HepG2 (cell line): ENCODE data around the gene LITAFD. TPM values are rescaled to one million over a fixed set of nuclear protein-coding genes. Genes with fewer than 3 reads are reported as not detected.

Experiments
- AGO2 ChIP-seq: fragments of 200-400 bp; formaldehyde crosslinking; optimal IDR thresholded peaks from 2 replicates; pipeline ENCODE3; 2017; ENCODE audit warnings: mild to moderate bottlenecking, low read depth, low read length, moderate library complexity
- ELF4 ChIP-seq: sonication (generic); formaldehyde crosslinking; IDR thresholded peaks from 2 replicates; pipeline ENCODE4 v1.5.0; 2020; ENCODE audit warnings: missing genetic modification reagents, mild to moderate bottlenecking, moderate library complexity, borderline replicate concordance
- HES4 ChIP-seq: sonication (generic); formaldehyde crosslinking; IDR thresholded peaks from 2 replicates; pipeline ENCODE4 v1.9.0; 2021; ENCODE audit warnings: mild to moderate bottlenecking, missing genetic modification reagents, borderline replicate concordance
- MED8 ChIP-seq: sonication (generic); formaldehyde crosslinking; IDR thresholded peaks from 2 replicates; pipeline ENCODE4 v1.8.1; 2023; ENCODE audit warnings: mild to moderate bottlenecking, missing genetic modification reagents; ENCODE audit not compliant: insufficient replicate concordance
- SALL2 ChIP-seq: sonication (generic); formaldehyde crosslinking; IDR thresholded peaks from 2 replicates; pipeline ENCODE4 v1.8.1; 2023; ENCODE audit warnings: mild to moderate bottlenecking, missing genetic modification reagents, inconsistent platforms
- SMC3 ChIP-seq: IDR thresholded peaks from 2 replicates; pipeline ENCODE4 v1.6.1; 2011; ENCODE audit warnings: low read length, improper control_type of control experiment
- STAG1 ChIP-seq: sonication (generic); formaldehyde crosslinking; IDR thresholded peaks from 2 replicates; pipeline ENCODE4 v1.4.0; 2020; ENCODE audit warnings: missing genetic modification reagents
- TOE1 ChIP-seq: sonication (generic); formaldehyde crosslinking; IDR thresholded peaks from 2 replicates; pipeline ENCODE4 v1.4.0; 2020; ENCODE audit warnings: mild to moderate bottlenecking, missing genetic modification reagents
- ZNF567 ChIP-seq: sonication (generic); formaldehyde crosslinking; IDR thresholded peaks from 2 replicates; pipeline ENCODE4 v1.8.1; 2023; ENCODE audit warnings: mild to moderate bottlenecking, missing genetic modification reagents, borderline replicate concordance
- ZNF841 ChIP-seq: sonication (generic); formaldehyde crosslinking; IDR thresholded peaks from 2 replicates; pipeline ENCODE4 v1.8.1; 2023; ENCODE audit warnings: missing genetic modification reagents, borderline replicate concordance
- ZSCAN20 ChIP-seq: sonication (generic); formaldehyde crosslinking; IDR thresholded peaks from 2 replicates; pipeline ENCODE4 v1.4.0; 2020; ENCODE audit warnings: missing genetic modification reagents, mild to moderate bottlenecking, borderline replicate concordance
- ZSCAN29 ChIP-seq: sonication (generic); formaldehyde crosslinking; conservative IDR thresholded peaks from 2 replicates; pipeline ENCODE4 v1.4.0; 2020; ENCODE audit warnings: mild to moderate bottlenecking, missing genetic modification reagents
- polyA plus RNA-seq, 8 experiments: library from polyadenylated mRNA; depleted of rRNA in 3 of 8; stranded (reverse) in 7 of 8; unstranded in 1 of 8; fragments of >200 nt; fragmentation: Illumina TruSeq in 4 of 8; extraction: Trizol in 4 of 8; gene quantifications; 2 replicates each; pipeline versions ENCODE4 v1.2.1 to v1.2.3, GENCODE V29; 2011 to 2016; ENCODE audit warnings: low read depth in 4 of 8, missing spikeins in 1 of 8, mixed read lengths in 1 of 8; ENCODE audit not compliant: insufficient read depth in 1 of 8
- total RNA-seq, 5 experiments: library from RNA; depleted of rRNA; stranded (reverse); fragments of >200 nt; fragmentation: Illumina TruSeq; extraction: Trizol; gene quantifications; 2 replicates each; pipeline ENCODE4 v1.2.3, GENCODE V29; 2016; ENCODE audit warnings: low read depth in 1 of 5
- TF ChIP-seq, protein P1 (sequence below): sonication (generic); formaldehyde crosslinking; IDR thresholded peaks from 2 replicates; pipeline ENCODE4 v1.4.0; 2020; ENCODE audit warnings: mild to moderate bottlenecking, missing genetic modification reagents
- TF ChIP-seq, protein P2 (sequence below): sonication (generic); formaldehyde crosslinking; IDR thresholded peaks from 2 replicates; pipeline ENCODE4 v1.9.0; 2021; ENCODE audit warnings: missing genetic modification reagents, borderline replicate concordance
- TF ChIP-seq, protein P3 (sequence below): sonication (generic); formaldehyde crosslinking; conservative IDR thresholded peaks from 2 replicates; pipeline ENCODE4 v1.4.0; 2020; ENCODE audit warnings: missing genetic modification reagents
- TF ChIP-seq, protein P4 (sequence below): sonication (generic); formaldehyde crosslinking; IDR thresholded peaks from 2 replicates; pipeline ENCODE4 v1.5.1; 2020; ENCODE audit warnings: mild to moderate bottlenecking, missing genetic modification reagents, moderate library complexity
- TF ChIP-seq, protein P5 (sequence below): sonication (generic); formaldehyde crosslinking; IDR thresholded peaks from 2 replicates; pipeline ENCODE4 v1.5.1; 2020; ENCODE audit warnings: missing genetic modification reagents, mild to moderate bottlenecking, borderline replicate concordance
- TF ChIP-seq, protein P6 (sequence below): fragments of 450-650 bp; IDR thresholded peaks from 2 replicates; pipeline ENCODE4 v1.6.1; 2016

Gene LITAFD
- total and polyA plus RNA-seq, 2 of the 13 experiments (the other 11 are each of a cell fraction or from before 2014, with no cell fraction given), result not detected

DNA sequence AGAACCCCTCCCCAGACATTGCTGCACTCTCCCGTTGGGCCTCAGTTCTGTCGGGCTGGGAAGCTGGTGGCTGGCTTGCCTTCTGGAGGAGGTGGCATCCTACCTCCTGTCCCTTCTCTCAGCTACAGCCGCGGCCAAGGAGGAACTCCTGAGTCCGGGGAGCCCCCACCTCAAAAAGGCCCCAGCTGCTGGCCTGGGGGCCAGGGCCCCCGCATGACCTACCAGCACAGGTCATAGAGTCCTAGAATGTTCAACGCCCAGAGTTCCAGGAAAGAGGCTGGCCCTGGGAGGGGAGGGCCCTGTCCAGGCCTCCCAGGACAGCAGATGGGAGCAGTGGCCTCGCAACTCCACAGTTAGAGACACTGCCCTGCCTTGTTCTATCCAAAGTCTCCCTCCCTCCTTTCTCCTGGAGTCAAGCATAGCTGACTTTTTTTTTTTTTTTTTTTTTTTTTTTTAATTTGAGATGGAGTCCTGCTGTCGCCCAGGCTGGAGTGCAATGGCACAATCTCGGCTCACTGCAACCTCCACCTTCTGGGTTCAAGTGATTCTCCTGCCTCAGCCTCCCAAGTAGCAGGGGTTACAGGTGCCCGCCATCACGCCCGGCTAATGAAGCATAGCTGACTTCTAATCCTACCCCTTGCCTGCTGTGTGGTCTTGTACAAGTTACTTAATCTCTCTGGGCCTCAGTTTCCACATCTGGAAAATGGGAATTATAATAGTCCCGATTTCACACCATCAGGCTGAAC lies 20.4 kb upstream of the LITAFD start (continued):
- TF ChIP-seq, protein P1, sequence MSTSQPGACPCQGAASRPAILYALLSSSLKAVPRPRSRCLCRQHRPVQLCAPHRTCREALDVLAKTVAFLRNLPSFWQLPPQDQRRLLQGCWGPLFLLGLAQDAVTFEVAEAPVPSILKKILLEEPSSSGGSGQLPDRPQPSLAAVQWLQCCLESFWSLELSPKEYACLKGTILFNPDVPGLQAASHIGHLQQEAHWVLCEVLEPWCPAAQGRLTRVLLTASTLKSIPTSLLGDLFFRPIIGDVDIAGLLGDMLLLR (CRISPR knock-in tag), result no peak
- TF ChIP-seq ZNF567 (CRISPR knock-in tag) (no peak), STAG1 (CRISPR knock-in tag) (peak; percentile 20; the same call in 1 of the 2 replicates), HES4 (CRISPR knock-in tag) (peak; percentile 84; the same call in 1 of the 2 replicates), ELF4 (CRISPR knock-in tag) (no peak), AGO2 (peak; percentile 98), ZNF841 (CRISPR knock-in tag) (no peak), TOE1 (no peak), MED8 (CRISPR knock-in tag) (no peak), ZSCAN29 (CRISPR knock-in tag) (no peak), SALL2 (no peak), ZSCAN20 (CRISPR knock-in tag) (no peak), SMC3 (no peak)
- TF ChIP-seq, protein P2, sequence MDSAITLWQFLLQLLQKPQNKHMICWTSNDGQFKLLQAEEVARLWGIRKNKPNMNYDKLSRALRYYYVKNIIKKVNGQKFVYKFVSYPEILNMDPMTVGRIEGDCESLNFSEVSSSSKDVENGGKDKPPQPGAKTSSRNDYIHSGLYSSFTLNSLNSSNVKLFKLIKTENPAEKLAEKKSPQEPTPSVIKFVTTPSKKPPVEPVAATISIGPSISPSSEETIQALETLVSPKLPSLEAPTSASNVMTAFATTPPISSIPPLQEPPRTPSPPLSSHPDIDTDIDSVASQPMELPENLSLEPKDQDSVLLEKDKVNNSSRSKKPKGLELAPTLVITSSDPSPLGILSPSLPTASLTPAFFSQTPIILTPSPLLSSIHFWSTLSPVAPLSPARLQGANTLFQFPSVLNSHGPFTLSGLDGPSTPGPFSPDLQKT, result no peak
- TF ChIP-seq, protein P3, sequence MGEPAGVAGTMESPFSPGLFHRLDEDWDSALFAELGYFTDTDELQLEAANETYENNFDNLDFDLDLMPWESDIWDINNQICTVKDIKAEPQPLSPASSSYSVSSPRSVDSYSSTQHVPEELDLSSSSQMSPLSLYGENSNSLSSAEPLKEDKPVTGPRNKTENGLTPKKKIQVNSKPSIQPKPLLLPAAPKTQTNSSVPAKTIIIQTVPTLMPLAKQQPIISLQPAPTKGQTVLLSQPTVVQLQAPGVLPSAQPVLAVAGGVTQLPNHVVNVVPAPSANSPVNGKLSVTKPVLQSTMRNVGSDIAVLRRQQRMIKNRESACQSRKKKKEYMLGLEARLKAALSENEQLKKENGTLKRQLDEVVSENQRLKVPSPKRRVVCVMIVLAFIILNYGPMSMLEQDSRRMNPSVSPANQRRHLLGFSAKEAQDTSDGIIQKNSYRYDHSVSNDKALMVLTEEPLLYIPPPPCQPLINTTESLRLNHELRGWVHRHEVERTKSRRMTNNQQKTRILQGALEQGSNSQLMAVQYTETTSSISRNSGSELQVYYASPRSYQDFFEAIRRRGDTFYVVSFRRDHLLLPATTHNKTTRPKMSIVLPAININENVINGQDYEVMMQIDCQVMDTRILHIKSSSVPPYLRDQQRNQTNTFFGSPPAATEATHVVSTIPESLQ (CRISPR knock-in tag), result no peak
- TF ChIP-seq, protein P4, sequence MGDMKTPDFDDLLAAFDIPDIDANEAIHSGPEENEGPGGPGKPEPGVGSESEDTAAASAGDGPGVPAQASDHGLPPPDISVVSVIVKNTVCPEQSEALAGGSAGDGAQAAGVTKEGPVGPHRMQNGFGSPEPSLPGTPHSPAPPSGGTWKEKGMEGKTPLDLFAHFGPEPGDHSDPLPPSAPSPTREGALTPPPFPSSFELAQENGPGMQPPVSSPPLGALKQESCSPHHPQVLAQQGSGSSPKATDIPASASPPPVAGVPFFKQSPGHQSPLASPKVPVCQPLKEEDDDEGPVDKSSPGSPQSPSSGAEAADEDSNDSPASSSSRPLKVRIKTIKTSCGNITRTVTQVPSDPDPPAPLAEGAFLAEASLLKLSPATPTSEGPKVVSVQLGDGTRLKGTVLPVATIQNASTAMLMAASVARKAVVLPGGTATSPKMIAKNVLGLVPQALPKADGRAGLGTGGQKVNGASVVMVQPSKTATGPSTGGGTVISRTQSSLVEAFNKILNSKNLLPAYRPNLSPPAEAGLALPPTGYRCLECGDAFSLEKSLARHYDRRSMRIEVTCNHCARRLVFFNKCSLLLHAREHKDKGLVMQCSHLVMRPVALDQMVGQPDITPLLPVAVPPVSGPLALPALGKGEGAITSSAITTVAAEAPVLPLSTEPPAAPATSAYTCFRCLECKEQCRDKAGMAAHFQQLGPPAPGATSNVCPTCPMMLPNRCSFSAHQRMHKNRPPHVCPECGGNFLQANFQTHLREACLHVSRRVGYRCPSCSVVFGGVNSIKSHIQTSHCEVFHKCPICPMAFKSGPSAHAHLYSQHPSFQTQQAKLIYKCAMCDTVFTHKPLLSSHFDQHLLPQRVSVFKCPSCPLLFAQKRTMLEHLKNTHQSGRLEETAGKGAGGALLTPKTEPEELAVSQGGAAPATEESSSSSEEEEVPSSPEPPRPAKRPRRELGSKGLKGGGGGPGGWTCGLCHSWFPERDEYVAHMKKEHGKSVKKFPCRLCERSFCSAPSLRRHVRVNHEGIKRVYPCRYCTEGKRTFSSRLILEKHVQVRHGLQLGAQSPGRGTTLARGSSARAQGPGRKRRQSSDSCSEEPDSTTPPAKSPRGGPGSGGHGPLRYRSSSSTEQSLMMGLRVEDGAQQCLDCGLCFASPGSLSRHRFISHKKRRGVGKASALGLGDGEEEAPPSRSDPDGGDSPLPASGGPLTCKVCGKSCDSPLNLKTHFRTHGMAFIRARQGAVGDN (CRISPR knock-in tag), result peak; percentile 81
- TF ChIP-seq, protein P5, sequence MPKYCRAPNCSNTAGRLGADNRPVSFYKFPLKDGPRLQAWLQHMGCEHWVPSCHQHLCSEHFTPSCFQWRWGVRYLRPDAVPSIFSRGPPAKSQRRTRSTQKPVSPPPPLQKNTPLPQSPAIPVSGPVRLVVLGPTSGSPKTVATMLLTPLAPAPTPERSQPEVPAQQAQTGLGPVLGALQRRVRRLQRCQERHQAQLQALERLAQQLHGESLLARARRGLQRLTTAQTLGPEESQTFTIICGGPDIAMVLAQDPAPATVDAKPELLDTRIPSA, result no peak
- TF ChIP-seq, protein P6, sequence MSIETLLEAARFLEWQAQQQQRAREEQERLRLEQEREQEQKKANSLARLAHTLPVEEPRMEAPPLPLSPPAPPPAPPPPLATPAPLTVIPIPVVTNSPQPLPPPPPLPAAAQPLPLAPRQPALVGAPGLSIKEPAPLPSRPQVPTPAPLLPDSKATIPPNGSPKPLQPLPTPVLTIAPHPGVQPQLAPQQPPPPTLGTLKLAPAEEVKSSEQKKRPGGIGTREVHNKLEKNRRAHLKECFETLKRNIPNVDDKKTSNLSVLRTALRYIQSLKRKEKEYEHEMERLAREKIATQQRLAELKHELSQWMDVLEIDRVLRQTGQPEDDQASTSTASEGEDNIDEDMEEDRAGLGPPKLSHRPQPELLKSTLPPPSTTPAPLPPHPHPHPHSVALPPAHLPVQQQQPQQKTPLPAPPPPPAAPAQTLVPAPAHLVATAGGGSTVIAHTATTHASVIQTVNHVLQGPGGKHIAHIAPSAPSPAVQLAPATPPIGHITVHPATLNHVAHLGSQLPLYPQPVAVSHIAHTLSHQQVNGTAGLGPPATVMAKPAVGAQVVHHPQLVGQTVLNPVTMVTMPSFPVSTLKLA, result no peak
